Left renal cortex interstitium (tissue), 4 donors: Measurements from ENCODE around the gene PLB1. TPM values are rescaled to one million over a fixed set of nuclear protein-coding genes. Genes with fewer than 3 reads are reported as not detected.

Experiments used
- DNase-seq, 4 donors: peaks; one replicate each; pipeline ENCODE4 v3.0.0-alpha.2; 2013; ENCODE audit warnings: low read depth in 4 of 4, low spot score in 2 of 4, missing footprints in 1 of 4
- polyA plus RNA-seq, 4 donors: library from polyadenylated mRNA; unstranded; fragments of 120-200 nt; gene quantifications; one replicate each; pipeline ENCODE4 v1.2.1, GENCODE V29; 2013; ENCODE audit not compliant: insufficient read length in 4 of 4

PLB1 gene
- polyA plus RNA-seq, 4 donors: 0.84 to 1.7 (median 1.4) TPM

GRCh38 chr2:28637066-28638047 is 141.5 kb downstream of the PLB1 start:
- DNase-seq: no peak

DNA sequence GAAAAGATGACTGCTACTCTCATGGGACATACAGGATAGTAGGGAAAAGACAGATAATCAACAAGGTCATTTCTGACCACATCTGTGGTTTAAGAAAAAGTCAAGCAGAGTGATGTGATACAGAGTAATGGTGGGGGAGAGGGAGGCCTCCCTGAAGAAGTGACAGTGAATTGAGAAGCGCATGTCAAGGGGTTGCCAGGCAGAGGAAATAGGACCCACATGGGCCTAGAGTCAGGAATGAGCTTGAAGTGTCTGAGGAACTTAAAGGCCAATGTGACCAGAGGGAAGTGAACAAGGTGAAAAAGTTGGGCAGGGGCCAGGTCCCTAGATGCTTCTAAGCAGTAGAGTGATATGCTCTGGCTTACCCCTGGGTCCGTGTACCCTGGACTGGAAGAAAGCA is 142.2 kb downstream of the PLB1 start:
- DNase-seq: no peak

DNA sequence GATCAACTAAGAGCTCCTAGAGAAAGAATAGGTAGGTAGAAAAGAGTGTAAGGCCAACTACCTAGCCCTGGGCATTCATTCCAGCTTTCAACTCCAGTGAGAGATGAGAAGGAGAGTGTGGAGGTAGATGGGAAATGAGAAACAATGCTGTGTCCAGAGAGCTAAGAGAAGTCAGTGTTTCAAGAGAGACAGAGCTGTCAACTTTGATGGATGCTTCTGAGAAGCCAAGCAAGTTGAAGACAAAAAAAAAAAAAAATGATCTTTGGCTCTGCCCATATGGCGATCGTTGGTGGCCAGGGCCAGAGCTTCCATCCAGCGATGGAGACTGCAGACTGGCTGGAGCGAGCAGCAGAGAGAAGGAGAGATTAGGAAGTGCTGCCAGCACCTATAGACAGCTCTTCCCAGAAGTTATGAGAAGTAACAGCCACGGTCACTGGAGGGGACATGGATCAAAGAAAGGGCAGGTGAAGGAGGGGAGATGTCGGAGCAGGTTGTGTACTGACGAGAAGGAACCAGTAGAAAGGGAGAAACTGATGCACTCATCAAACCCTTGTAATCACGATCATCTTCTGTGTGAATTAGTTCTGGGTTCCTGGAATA is 143.3 kb downstream of the PLB1 start:
- no peak for DNase-seq

DNA sequence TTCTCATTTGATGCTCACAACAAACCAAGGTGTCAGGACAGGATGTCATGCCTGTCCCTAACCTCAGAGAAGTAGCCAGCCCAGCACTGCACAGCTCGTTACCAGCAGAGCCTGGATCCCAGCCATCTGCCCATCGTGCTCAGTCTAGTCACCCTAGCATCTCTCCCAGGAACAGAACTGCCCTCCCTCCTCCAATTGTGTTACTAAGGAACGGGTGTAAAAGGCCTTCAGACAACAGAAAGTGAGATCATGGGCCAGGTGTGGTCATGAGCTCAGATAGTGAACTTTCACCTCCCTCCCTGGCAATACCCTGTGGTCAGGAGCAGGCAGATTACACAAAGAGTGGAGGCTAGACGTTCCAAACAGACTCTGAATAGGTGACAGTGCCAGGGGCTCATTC is 144.0 kb downstream of the PLB1 start:
- no peak for DNase-seq

- DNase-seq: no peak
These were observed 144.5 kb downstream of the PLB1 start for GRCh38 chr2:28640260-28640907.

DNA sequence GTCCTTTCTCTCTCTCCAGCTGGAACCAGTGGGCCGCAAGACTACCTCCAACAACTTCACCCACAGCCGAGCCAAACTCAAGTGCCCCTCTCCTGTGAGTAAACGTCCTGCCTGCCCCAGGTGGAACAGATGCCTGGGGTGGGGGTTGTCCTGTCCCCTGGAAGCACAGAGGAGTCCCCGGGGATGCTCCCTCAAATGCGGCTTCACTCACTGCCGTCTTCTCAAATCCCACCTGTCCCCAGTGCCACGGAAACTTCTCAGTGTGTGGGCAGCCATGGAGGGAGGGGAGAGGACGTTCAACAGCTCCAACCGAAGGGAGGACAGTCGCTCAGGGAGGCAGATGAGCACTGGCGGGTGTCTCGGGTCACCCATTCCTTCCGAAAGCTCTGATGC is 145.0 kb downstream of the PLB1 start:
- DNase-seq: no peak

DNA sequence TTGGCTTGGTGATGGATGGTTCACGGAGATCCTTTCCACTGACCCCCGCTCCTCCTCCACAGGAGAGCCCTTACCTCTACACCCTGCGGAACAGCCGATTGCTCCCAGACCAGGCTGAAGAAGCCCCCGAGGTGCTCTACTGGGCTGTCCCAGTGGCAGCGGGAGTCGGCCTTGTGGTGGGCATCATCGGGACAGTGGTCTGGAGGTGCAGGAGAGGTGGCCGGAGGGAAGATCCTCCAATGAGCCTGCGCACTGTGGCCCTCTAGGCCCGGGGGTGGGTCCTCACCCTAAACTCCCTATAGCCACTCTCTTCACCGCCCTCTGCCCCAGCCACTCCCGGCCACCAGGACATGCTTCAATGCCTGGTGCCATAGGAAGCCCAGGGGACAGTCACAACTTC is 146.9 kb downstream of the PLB1 start:
- DNase-seq: no peak

DNA sequence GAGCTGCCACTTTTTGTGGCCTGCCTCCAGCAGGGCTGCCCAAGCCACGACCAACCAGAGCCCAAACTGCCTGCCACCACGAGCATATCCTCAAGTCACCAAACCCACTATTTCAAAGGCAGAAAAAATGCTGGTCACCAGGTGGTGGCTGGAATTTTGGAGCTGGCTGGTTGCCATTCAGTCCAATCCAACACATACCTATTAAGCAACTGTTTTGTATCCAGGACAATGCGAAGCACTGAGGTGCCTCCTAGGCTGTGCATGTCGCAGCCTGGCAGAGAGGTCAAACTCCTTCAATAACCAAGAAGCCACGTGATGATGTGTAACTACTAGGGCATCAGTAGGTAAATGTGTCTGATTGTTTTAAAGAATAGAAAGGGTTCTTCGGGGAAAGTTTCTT is 147.5 kb downstream of the PLB1 start:
- DNase-seq: no peak

- no peak for DNase-seq
These were observed 148.1 kb downstream of the PLB1 start for GRCh38 chr2:28643911-28644334.

DNA sequence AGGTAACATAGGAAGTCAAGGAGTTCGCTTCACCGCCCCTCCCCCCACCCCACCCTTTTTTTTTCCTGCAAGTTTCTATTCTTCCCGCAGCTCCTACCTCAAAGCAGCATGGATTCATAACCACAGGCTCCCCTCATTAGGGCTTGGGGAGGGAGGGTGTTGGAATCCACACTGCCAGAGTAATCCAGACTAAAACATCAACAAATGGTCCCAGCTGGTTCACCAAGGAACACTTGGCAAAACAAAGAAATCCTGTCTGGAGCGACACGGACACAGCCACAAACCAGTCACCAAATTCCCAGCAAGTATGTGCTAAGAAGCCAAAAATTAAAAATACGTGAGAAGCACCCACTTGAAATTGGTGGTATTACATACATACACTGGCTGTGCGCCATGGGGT is 148.9 kb downstream of the PLB1 start:
- no peak for DNase-seq

GRCh38 chr2:28645553-28645952 is 149.7 kb downstream of the PLB1 start:
- no peak for DNase-seq

- no peak for DNase-seq
These were observed 151.8 kb downstream of the PLB1 start for GRCh38 chr2:28647682-28648081.

- no peak for DNase-seq
These were observed 152.3 kb downstream of the PLB1 start for GRCh38 chr2:28648147-28648546.

DNA sequence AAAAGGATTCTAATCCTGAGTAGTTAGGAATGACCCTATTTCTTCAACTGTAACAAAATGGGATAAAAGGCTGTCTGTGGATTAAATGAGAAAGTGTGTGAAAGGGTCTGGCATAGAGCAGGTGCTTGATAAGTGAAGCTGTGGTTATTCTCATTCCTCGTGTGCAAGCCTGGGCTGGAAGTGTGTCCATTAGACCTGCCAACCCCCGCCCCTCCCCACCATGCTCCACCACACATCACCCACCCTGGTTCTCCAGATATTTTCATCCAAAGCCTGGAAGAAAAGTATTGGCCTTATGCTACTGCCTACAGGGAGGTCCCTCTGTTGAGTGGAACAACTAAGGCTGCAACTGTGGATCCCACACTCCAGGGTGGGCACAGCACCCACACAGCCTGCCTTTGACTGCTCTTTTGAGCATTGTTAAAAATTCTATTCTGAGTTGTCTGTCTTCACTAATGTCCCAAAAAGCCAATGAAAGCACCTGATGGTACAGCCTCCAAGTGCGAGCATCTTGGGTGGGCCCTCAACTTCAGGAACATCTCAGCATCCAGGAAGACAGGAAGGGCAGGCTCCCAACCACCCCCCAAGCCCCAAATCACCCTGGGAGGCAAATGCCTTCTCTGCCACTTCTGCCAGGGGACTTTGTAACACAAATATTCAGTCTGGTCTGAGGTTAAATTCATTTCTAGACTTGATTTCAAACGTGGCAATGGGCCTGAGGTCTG is 153.0 kb downstream of the PLB1 start:
- DNase-seq: no peak

DNA sequence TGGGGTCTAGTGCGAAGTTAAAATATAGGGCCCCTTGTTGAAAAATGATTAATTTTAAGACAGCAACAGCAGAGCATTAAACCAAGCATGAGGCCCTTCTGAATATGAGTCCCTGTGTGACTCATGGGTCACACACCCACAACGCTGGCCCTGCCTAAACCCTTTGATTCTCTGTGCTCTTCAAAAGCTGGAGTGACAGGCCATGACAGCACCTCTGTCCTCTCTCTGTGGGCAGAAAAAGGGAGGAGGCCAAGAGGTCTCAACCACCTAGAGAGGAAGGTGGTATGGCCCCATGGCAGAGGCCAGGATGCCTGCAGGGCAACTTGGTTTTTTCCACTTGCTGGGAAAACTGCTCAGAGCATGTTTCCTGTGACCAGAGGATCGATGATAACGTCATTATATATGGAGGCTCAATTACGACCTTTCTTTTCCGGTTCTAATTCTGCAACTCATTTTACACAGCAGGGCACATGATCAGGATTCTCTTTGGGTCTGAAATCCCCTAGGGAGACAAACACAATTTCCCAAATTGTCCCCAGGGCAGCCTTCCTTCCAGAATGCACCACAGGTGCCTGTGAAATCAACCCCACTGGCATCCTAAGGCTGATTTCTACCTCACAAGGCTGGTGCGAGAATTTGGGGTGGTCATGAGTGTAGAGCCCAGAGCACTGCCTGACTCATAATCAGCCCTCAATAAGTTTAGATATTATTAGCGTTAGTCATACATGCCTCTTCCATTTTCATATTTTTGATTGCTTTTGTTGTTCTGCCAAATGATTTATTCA is 153.8 kb downstream of the PLB1 start:
- DNase-seq: no peak

DNA sequence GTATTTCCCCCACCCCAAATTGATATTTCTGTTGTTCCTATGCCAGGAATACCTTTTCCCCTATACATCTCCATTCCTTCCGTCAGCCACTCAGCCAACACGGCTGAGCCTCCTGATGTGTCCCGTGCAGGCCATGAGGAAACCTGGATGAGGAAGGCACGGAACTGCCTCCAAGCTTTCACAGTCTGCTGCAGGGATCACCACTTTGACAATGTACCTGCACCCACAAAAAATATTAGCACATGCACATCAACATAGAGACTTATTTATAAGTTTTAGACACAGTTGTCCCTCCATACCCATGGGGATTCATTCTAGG is 154.4 kb downstream of the PLB1 start:
- no peak for DNase-seq

DNA sequence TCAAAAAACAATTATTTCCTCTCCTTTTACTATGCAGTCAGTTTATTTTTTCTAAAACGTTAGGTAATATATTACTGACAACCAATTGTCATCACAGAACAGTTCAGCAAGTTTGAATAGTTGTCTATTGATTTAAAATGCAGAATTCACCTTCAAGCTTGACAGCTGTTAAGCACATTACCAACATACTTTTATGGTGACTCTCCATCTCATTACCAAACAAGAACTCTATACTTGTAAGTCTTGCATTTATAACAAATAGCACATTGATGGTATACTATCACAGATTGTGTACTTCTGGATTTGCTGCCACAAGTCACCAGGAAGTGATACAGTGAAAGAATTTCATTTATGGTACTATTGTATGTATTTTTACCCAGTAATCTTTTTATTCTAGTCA is 156.4 kb downstream of the PLB1 start:
- no peak for DNase-seq

GRCh38 chr2:28653892-28654662 is 158.2 kb downstream of the PLB1 start:
- DNase-seq: no peak

DNA sequence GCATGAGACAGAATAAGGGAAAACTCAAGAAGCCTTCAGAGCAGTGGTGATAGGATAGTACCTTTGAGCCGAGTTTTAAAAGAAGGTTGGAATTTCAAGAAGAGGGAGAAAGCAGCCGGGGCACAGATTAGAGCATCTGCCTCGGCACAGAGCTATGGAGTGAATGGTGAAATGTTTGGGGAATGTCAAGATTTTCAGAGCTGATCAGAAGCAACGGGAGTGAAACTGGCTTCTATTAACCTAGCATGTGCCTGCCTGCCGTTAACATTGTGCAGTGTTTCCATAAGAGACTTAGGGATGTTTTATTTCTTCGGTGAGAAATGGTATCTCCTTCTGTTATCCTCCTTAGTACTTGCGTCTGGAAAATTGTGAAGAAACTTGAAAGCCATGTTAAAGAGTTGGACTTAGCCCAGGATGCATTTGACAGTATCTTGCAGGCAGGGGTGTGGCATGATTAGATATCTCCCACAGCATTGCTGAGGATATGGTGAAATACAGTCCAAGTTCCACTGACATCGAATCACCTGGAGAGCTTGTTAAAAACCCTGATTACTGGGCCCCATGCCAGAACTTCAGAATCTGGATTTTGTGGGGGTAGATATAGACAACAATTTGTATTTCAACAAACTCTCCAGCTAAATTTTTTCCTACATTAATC is 158.9 kb downstream of the PLB1 start:
- DNase-seq: no peak
